ENCODE results near the gene ST3GAL5.

Gene ST3GAL5

GRCh38 chr2:85868822-85869221 is 20.0 kb downstream of the ST3GAL5 start:
- Histone ChIP-seq H3K36me3 (replicated peaks in 1 of 2; ENCODE audit: control insufficient read depth in 2 of 2, insufficient read depth in 2 of 2, low read length in 2 of 2) (peaks cover 0 to 2% of the 10 kb centered on the region in 2 donors), H3K4me1 (ENCODE audit: control insufficient read depth in 2 of 2, insufficient read depth in 1 of 2, low read depth in 1 of 2, low read length in 2 of 2) (peaks cover 0 to 6% of the 10 kb centered on the region in 2 donors), H4K91ac (ENCODE audit: low read depth, low read length, poor library complexity) (no peak overlapping the region), H2BK120ac (ENCODE audit: low read depth, low read length) (no peak overlapping the region), H2AK5ac (ENCODE audit: low read depth, low read length) (no peak overlapping the region), H4K8ac (ENCODE audit: low read depth, low read length) (no peak overlapping the region), H3K18ac (ENCODE audit: low read length) (no peak overlapping the region), H3K79me1 (ENCODE audit: low read depth, low read length) (no peaks in the 10 kb centered on the region), H3K14ac (ENCODE audit: low read length) (no peak overlapping the region), H2BK5ac (ENCODE audit: low read length) (no peak overlapping the region), H3K23ac (ENCODE audit: low read depth, low read length, poor library complexity) (no peak overlapping the region), H3K9me3 (replicated peaks in 1 of 2; ENCODE audit: control insufficient read depth in 2 of 2, insufficient read depth in 1 of 2, low read depth in 1 of 2, low read length in 2 of 2) (no peaks in the 10 kb centered on the region), H3K27ac (replicated peaks; ENCODE audit: low read length) (no peak overlapping the region), H3K4ac (ENCODE audit: low read length) (no peak overlapping the region), H3K4me2 (ENCODE audit: insufficient read depth, low read length, poor library complexity, severe bottlenecking) (no peak overlapping the region), H2BK15ac (ENCODE audit: low read length) (no peak overlapping the region), H2BK12ac (ENCODE audit: low read length) (no peak overlapping the region), H3K27me3 (ENCODE audit: control insufficient read depth in 3 of 3, insufficient read depth in 3 of 3, low read depth in 1 of 3, low read length in 3 of 3) (no peaks in the 10 kb centered on the region), H3K9ac (ENCODE audit: low read depth, low read length, poor library complexity) (no peak overlapping the region), H3K4me3 (ENCODE audit: low read length in 2 of 2) (no peak overlapping the region), H2AFZ (ENCODE audit: low read length) (no peak overlapping the region)
- DNase-seq (ENCODE audit: low spot score) = no peak
- WGBS, 2 donors (ENCODE audit: extremely low coverage in 2 of 2, insufficient read length in 2 of 2, insufficient replicate concordance in 1 of 2) = no CpG with 5 or more reads among the region's 9 CpGs

- Histone ChIP-seq H4K8ac (ENCODE audit: low read depth, low read length) (no peak overlapping the region), H3K23ac (ENCODE audit: low read depth, low read length, poor library complexity) (no peak overlapping the region), H3K4me3 (ENCODE audit: low read length in 2 of 2) (no peak overlapping the region), H2BK120ac (ENCODE audit: low read depth, low read length) (no peak overlapping the region), H2BK15ac (ENCODE audit: low read length) (no peak overlapping the region), H2BK5ac (ENCODE audit: low read length) (no peak overlapping the region), H3K9ac (ENCODE audit: low read depth, low read length, poor library complexity) (no peak overlapping the region), H3K4me1 (ENCODE audit: control insufficient read depth in 2 of 2, insufficient read depth in 1 of 2, low read depth in 1 of 2, low read length in 2 of 2) (peaks cover 0 to 6% of the 10 kb centered on the region in 2 donors), H2AFZ (ENCODE audit: low read length) (no peak overlapping the region), H3K79me1 (ENCODE audit: low read depth, low read length) (no peaks in the 10 kb centered on the region), H3K4me2 (ENCODE audit: insufficient read depth, low read length, poor library complexity, severe bottlenecking) (no peak overlapping the region), H3K9me3 (replicated peaks in 1 of 2; ENCODE audit: control insufficient read depth in 2 of 2, insufficient read depth in 1 of 2, low read depth in 1 of 2, low read length in 2 of 2) (no peaks in the 10 kb centered on the region), H2AK5ac (ENCODE audit: low read depth, low read length) (no peak overlapping the region), H3K14ac (ENCODE audit: low read length) (no peak overlapping the region), H3K27ac (replicated peaks; ENCODE audit: low read length) (no peak overlapping the region), H2BK12ac (ENCODE audit: low read length) (no peak overlapping the region), H3K18ac (ENCODE audit: low read length) (no peak overlapping the region), H4K91ac (ENCODE audit: low read depth, low read length, poor library complexity) (no peak overlapping the region), H3K27me3 (ENCODE audit: control insufficient read depth in 3 of 3, insufficient read depth in 3 of 3, low read depth in 1 of 3, low read length in 3 of 3) (no peaks in the 10 kb centered on the region), H3K36me3 (replicated peaks in 1 of 2; ENCODE audit: control insufficient read depth in 2 of 2, insufficient read depth in 2 of 2, low read length in 2 of 2) (peaks cover 0 to 2% of the 10 kb centered on the region in 2 donors), H3K4ac (ENCODE audit: low read length) (no peak overlapping the region)
- no peak for DNase-seq (ENCODE audit: low spot score)
- WGBS, 2 donors (ENCODE audit: extremely low coverage in 2 of 2, insufficient read length in 2 of 2, insufficient replicate concordance in 1 of 2) = no CpG with 5 or more reads among the region's 11 CpGs
Observed at GRCh38 chr2:85867556-85868292, 21.1 kb downstream of the ST3GAL5 start.

- H3K4me2 ChIP-seq (ENCODE audit: insufficient read depth, low read length, poor library complexity, severe bottlenecking) = no peak overlapping the region
- no peak overlapping the region for H3K9ac ChIP-seq (ENCODE audit: low read depth, low read length, poor library complexity)
Observed at GRCh38 chr2:85867121-85867520, 21.7 kb downstream of the ST3GAL5 start.

GRCh38 chr2:85866165-85866659 is 22.6 kb downstream of the ST3GAL5 start:
- no peak overlapping the region for H3K4me3 ChIP-seq (ENCODE audit: low read length in 2 of 2)
- no peaks in the 10 kb centered on the region for H3K9me3 ChIP-seq (replicated peaks in 1 of 2; ENCODE audit: control insufficient read depth in 2 of 2, insufficient read depth in 1 of 2, low read depth in 1 of 2, low read length in 2 of 2)
- no peak overlapping the region for H3K27ac ChIP-seq (replicated peaks; ENCODE audit: low read length)
- peaks cover 2 to 3% of the 10 kb centered on the region in 2 donors for H3K4me1 ChIP-seq (ENCODE audit: control insufficient read depth in 2 of 2, insufficient read depth in 1 of 2, low read depth in 1 of 2, low read length in 2 of 2)
- H3K4ac ChIP-seq (ENCODE audit: low read length) = no peak overlapping the region
- no peak overlapping the region for H3K23ac ChIP-seq (ENCODE audit: low read depth, low read length, poor library complexity)
- no peak overlapping the region for H4K8ac ChIP-seq (ENCODE audit: low read depth, low read length)
- H2AK5ac ChIP-seq (ENCODE audit: low read depth, low read length) = no peak overlapping the region
- no peak overlapping the region for H3K9ac ChIP-seq (ENCODE audit: low read depth, low read length, poor library complexity)
- H2BK15ac ChIP-seq (ENCODE audit: low read length) = no peak overlapping the region
- H3K4me2 ChIP-seq (ENCODE audit: insufficient read depth, low read length, poor library complexity, severe bottlenecking) = no peak overlapping the region
- H2BK120ac ChIP-seq (ENCODE audit: low read depth, low read length) = no peak overlapping the region
- DNase-seq (ENCODE audit: low spot score) = no peak
- H3K14ac ChIP-seq (ENCODE audit: low read length) = no peak overlapping the region
- H2BK5ac ChIP-seq (ENCODE audit: low read length) = no peak overlapping the region
- no CpG with 5 or more reads among the region's 3 CpGs for WGBS, 2 donors (ENCODE audit: extremely low coverage in 2 of 2, insufficient read length in 2 of 2, insufficient replicate concordance in 1 of 2)
- no peak overlapping the region for H3K18ac ChIP-seq (ENCODE audit: low read length)
- no peak overlapping the region for H4K91ac ChIP-seq (ENCODE audit: low read depth, low read length, poor library complexity)
- H3K27me3 ChIP-seq (ENCODE audit: control insufficient read depth in 3 of 3, insufficient read depth in 3 of 3, low read depth in 1 of 3, low read length in 3 of 3) = no peaks in the 10 kb centered on the region
- no peaks in the 10 kb centered on the region for H3K79me1 ChIP-seq (ENCODE audit: low read depth, low read length)
- H3K36me3 ChIP-seq (replicated peaks in 1 of 2; ENCODE audit: control insufficient read depth in 2 of 2, insufficient read depth in 2 of 2, low read length in 2 of 2) = no peaks in the 10 kb centered on the region
- H2AFZ ChIP-seq (ENCODE audit: low read length) = no peak overlapping the region
- H2BK12ac ChIP-seq (ENCODE audit: low read length) = no peak overlapping the region

More at GRCh38 chr2:85867121-85867520, 21.7 kb downstream of the ST3GAL5 start:
- no peak overlapping the region for H3K23ac ChIP-seq (ENCODE audit: low read depth, low read length, poor library complexity)
- no peaks in the 10 kb centered on the region for H3K79me1 ChIP-seq (ENCODE audit: low read depth, low read length)
- DNase-seq (ENCODE audit: low spot score) = no peak
- H3K9me3 ChIP-seq (replicated peaks in 1 of 2; ENCODE audit: control insufficient read depth in 2 of 2, insufficient read depth in 1 of 2, low read depth in 1 of 2, low read length in 2 of 2) = no peaks in the 10 kb centered on the region
- H4K8ac ChIP-seq (ENCODE audit: low read depth, low read length) = no peak overlapping the region
- no CpG with 5 or more reads among the region's 1 CpG for WGBS, 2 donors (ENCODE audit: extremely low coverage in 2 of 2, insufficient read length in 2 of 2, insufficient replicate concordance in 1 of 2)
- no peak overlapping the region for H3K4me3 ChIP-seq (ENCODE audit: low read length in 2 of 2)
- H2AK5ac ChIP-seq (ENCODE audit: low read depth, low read length) = no peak overlapping the region
- H3K14ac ChIP-seq (ENCODE audit: low read length) = no peak overlapping the region
- no peak overlapping the region for H2AFZ ChIP-seq (ENCODE audit: low read length)
- H4K91ac ChIP-seq (ENCODE audit: low read depth, low read length, poor library complexity) = no peak overlapping the region
- no peaks in the 10 kb centered on the region for H3K27me3 ChIP-seq (ENCODE audit: control insufficient read depth in 3 of 3, insufficient read depth in 3 of 3, low read depth in 1 of 3, low read length in 3 of 3)
- no peak overlapping the region for H3K27ac ChIP-seq (replicated peaks; ENCODE audit: low read length)
- no peak overlapping the region for H2BK120ac ChIP-seq (ENCODE audit: low read depth, low read length)
- H2BK15ac ChIP-seq (ENCODE audit: low read length) = no peak overlapping the region
- H3K18ac ChIP-seq (ENCODE audit: low read length) = no peak overlapping the region
- H2BK5ac ChIP-seq (ENCODE audit: low read length) = no peak overlapping the region
- H3K4me1 ChIP-seq (ENCODE audit: control insufficient read depth in 2 of 2, insufficient read depth in 1 of 2, low read depth in 1 of 2, low read length in 2 of 2) = peaks cover 0 to 6% of the 10 kb centered on the region in 2 donors
- H2BK12ac ChIP-seq (ENCODE audit: low read length) = no peak overlapping the region
- H3K4ac ChIP-seq (ENCODE audit: low read length) = no peak overlapping the region
- peaks cover 0 to 2% of the 10 kb centered on the region in 2 donors for H3K36me3 ChIP-seq (replicated peaks in 1 of 2; ENCODE audit: control insufficient read depth in 2 of 2, insufficient read depth in 2 of 2, low read length in 2 of 2)

Measured in neuronal stem cell (in vitro differentiated cells).